ENCODE measurements around the gene CADPS2. TPM values are rescaled to one million over a fixed set of nuclear protein-coding genes. Genes with fewer than 3 reads are reported as not detected.

CADPS2 gene
- polyA plus RNA-seq, 1 experiment, result 0.38 TPM

DNA sequence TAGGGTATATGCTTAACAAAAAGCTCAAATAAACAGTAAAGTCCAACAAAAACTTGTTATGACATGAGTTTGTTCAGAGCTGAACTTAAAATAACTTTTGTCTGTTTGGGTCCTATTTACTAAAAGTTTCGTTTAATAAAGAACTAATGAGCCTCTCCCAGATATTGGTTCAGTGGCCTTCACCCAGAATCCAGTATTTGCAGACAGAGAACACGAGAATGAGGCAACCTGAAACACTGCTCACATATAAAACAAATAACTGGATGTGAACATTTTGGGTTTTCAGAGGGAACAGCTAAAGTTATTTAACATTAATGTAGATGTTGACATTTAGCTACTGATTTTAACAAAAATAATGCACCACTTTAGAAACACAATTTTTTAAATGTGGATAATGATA is 285.6 kb downstream of the CADPS2 start:
- POLR2A ChIA-PET, result no interaction called here
- CTCF ChIA-PET, result interaction anchor here (0.7 kb wide), 1 partner anchor 12 kb away, joined by 3 read pairs; no protein-coding TSS in a partner anchor
- no peaks in the 10 kb centered on the region for H3K27me3 ChIP-seq (ENCODE audit: control insufficient read depth, insufficient read depth, low read length)
- no peak for DNase-seq (ENCODE audit: low read depth)
- no peak overlapping the region for H3K4me3 ChIP-seq (ENCODE audit: low read depth, low read length)
- no peak for TF ChIP-seq CTCF (IDR thresholded peaks at IDR 0.05; ENCODE audit: insufficient read depth, low read depth, low read length)
- H3K36me3 ChIP-seq (ENCODE audit: control insufficient read depth, insufficient read depth, low read length), result no peaks in the 10 kb centered on the region

- CTCF ChIA-PET, result no interaction called here
These were observed 286.2 kb downstream of the CADPS2 start for GRCh38 chr7:122600042-122600441.

DNA sequence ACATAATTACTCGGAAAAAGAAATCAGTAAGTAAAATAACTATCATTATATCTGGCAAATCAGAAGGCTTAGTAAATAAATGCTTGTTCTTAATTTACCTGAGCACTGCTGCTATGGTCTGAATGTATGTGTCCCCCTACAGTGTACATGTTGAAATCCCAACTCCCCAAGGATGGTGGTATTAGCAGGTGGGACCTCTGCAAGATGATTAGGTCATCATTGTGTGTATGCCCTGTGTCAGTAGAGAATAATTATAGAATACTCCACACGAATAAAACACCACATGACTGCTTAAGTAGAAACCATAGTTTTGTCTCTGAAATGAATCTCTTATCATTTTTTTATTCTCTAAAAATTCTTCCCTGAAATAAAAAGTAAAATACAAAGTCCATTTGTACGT is 289.0 kb downstream of the CADPS2 start:
- H3K36me3 ChIP-seq (ENCODE audit: control insufficient read depth, insufficient read depth, low read length), result no peaks in the 10 kb centered on the region
- TF ChIP-seq CTCF (IDR thresholded peaks at IDR 0.05; ENCODE audit: insufficient read depth, low read depth, low read length), result no peak
- CTCF ChIA-PET, result no interaction called here
- H3K27me3 ChIP-seq (ENCODE audit: control insufficient read depth, insufficient read depth, low read length), result no peaks in the 10 kb centered on the region
- no peak overlapping the region for H3K4me3 ChIP-seq (ENCODE audit: low read depth, low read length)
- DNase-seq (ENCODE audit: low read depth), result no peak
- POLR2A ChIA-PET, result no interaction called here

More at GRCh38 chr7:122600042-122600441, 286.2 kb downstream of the CADPS2 start:
- Histone ChIP-seq H3K27me3 (ENCODE audit: control insufficient read depth, insufficient read depth, low read length) (no peaks in the 10 kb centered on the region), H3K4me3 (ENCODE audit: low read depth, low read length) (no peak overlapping the region), H3K36me3 (ENCODE audit: control insufficient read depth, insufficient read depth, low read length) (no peaks in the 10 kb centered on the region)
- no peak for TF ChIP-seq CTCF (IDR thresholded peaks at IDR 0.05; ENCODE audit: insufficient read depth, low read depth, low read length)
- no peak for DNase-seq (ENCODE audit: low read depth)
- POLR2A ChIA-PET, result no interaction called here

GRCh38 chr7:122595885-122596284 is 290.4 kb downstream of the CADPS2 start:
- Histone ChIP-seq H3K27me3 (ENCODE audit: control insufficient read depth, insufficient read depth, low read length) (no peaks in the 10 kb centered on the region), H3K4me3 (ENCODE audit: low read depth, low read length) (no peak overlapping the region), H3K36me3 (ENCODE audit: control insufficient read depth, insufficient read depth, low read length) (no peaks in the 10 kb centered on the region)
- CTCF ChIA-PET, result no interaction called here
- POLR2A ChIA-PET, result no interaction called here
- no peak for DNase-seq (ENCODE audit: low read depth)
- TF ChIP-seq CTCF (IDR thresholded peaks at IDR 0.05; ENCODE audit: insufficient read depth, low read depth, low read length), result no peak

- TF ChIP-seq CTCF (IDR thresholded peaks at IDR 0.05; ENCODE audit: insufficient read depth, low read depth, low read length), result no peak
- POLR2A ChIA-PET, result no interaction called here
- no peak for DNase-seq (ENCODE audit: low read depth)
- Histone ChIP-seq H3K36me3 (ENCODE audit: control insufficient read depth, insufficient read depth, low read length) (no peaks in the 10 kb centered on the region), H3K27me3 (ENCODE audit: control insufficient read depth, insufficient read depth, low read length) (no peaks in the 10 kb centered on the region), H3K4me3 (ENCODE audit: low read depth, low read length) (no peak overlapping the region)
- CTCF ChIA-PET, result no interaction called here
These were observed 297.6 kb downstream of the CADPS2 start for GRCh38 chr7:122588621-122589020.
